Breast epithelium (tissue), 3 donors: ENCODE data around the gene IDUA.

Experiments
- POLR2AphosphoS5 ChIP-seq, 3 donors: sonication (generic); formaldehyde crosslinking; IDR thresholded peaks; one replicate each; pipeline ENCODE4 v1.6.1; 2017; ENCODE audit warnings: antibody characterized with exemption in 3 of 3
- TF ChIP-seq, protein P1 (sequence below), 3 donors: fragments of 450-650 bp; IDR thresholded peaks; one replicate each; pipeline ENCODE4 v1.5.1; 2016 to 2017; ENCODE audit warnings: antibody characterized with exemption in 3 of 3, mild to moderate bottlenecking in 3 of 3, moderate library complexity in 3 of 3

DNA sequence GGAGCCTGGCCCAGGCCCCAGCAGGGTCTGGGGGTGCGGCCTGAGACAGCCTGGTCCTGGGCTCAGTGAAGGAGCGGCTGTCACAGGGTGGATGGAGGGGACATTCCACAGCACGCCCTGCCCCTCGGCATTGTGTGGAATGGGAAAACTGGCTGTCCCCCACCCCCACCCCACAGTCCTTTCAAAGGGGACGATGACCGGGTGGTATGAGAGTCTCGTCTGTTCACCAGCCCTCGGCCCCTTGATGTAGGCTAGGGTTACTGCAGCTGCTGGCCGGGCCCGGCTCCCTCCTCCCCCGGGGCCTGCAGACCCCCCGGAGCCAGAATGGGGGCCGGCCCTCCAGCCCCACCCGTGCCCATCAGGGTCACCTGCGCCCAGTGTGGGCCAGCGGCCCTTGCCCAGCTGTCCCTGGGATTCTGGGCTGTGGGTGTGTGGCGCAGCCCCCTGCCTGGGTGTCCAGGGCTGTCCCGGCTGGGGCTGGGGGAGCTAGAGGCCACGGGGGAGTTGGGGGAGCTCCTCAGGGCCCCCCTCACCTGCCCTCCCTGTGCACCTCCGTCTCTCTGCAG is 36.3 kb downstream of the IDUA start:
- TF ChIP-seq, protein P1, sequence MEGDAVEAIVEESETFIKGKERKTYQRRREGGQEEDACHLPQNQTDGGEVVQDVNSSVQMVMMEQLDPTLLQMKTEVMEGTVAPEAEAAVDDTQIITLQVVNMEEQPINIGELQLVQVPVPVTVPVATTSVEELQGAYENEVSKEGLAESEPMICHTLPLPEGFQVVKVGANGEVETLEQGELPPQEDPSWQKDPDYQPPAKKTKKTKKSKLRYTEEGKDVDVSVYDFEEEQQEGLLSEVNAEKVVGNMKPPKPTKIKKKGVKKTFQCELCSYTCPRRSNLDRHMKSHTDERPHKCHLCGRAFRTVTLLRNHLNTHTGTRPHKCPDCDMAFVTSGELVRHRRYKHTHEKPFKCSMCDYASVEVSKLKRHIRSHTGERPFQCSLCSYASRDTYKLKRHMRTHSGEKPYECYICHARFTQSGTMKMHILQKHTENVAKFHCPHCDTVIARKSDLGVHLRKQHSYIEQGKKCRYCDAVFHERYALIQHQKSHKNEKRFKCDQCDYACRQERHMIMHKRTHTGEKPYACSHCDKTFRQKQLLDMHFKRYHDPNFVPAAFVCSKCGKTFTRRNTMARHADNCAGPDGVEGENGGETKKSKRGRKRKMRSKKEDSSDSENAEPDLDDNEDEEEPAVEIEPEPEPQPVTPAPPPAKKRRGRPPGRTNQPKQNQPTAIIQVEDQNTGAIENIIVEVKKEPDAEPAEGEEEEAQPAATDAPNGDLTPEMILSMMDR (IDR thresholded peaks at IDR 0.05), result no peak
- TF ChIP-seq POLR2AphosphoS5 (IDR thresholded peaks at IDR 0.05), result no peak
